CD4-positive, alpha-beta memory T cell (primary cell): ENCODE data around the gene KRT34. TPM values are rescaled to one million over a fixed set of nuclear protein-coding genes. Genes with fewer than 3 reads are reported as not detected.

Experiments used
- CTCF ChIA-PET: fragments of 350-600 bp; sonication (Branson Sonifier 250); formaldehyde crosslinking; loops from one replicate; lab custom pipeline; 2021; ENCODE audit warnings: inconsistent platforms; ENCODE audit not compliant: partially characterized antibody; lab: Charles Lee
- POLR2A ChIA-PET: fragments of 350-600 bp; sonication (Branson Sonifier 250); formaldehyde crosslinking; loops from one replicate; lab custom pipeline; 2021; ENCODE audit not compliant: partially characterized antibody; lab: Charles Lee
- DNase-seq, 5 donors: peaks; one replicate each; pipeline versions ENCODE4 v3.0.0 to v3.0.0-alpha.2; 2020 to 2022; ENCODE audit warnings: mixed read lengths in 1 of 5
- H3K27ac ChIP-seq: one replicate; pipeline ENCODE4 v1.7.0; 2013; ENCODE audit warnings: low read depth, low read length
- H3K27me3 ChIP-seq: 2 replicates; pipeline ENCODE4 v1.7.0; 2013; ENCODE audit warnings: mild to moderate bottlenecking, low read length, moderate library complexity; ENCODE audit not compliant: insufficient read depth
- H3K36me3 ChIP-seq: 2 replicates; pipeline ENCODE4 v1.7.0; 2013; ENCODE audit warnings: mild to moderate bottlenecking, low read length, moderate library complexity; ENCODE audit not compliant: insufficient read depth
- H3K4me1 ChIP-seq: 2 replicates; pipeline ENCODE4 v1.7.0; 2013; ENCODE audit warnings: mild to moderate bottlenecking, low read length, moderate library complexity; ENCODE audit not compliant: insufficient read depth
- H3K4me3 ChIP-seq, 2 donors: one replicate each; pipeline ENCODE4 v1.7.0; 2013; ENCODE audit warnings: low read length in 2 of 2, mild to moderate bottlenecking in 1 of 2
- H3K9me3 ChIP-seq, 2 donors: one replicate each; pipeline ENCODE4 v1.7.0; 2013; ENCODE audit warnings: low read length in 2 of 2, control low read depth in 1 of 2; ENCODE audit not compliant: control insufficient read depth in 1 of 2
- H3K27ac Mint-ChIP-seq, 7 donors: one replicate each; pipeline ENCODE4 v1.8.0; 2020 to 2021; ENCODE audit warnings: mixed read lengths in 7 of 7, mild to moderate bottlenecking in 6 of 7, inconsistent platforms in 3 of 7, moderate library complexity in 3 of 7
- H3K27me3 Mint-ChIP-seq, 2 donors: one replicate each; pipeline ENCODE4 v1.8.0; 2020 to 2021; ENCODE audit warnings: mixed read lengths in 2 of 2
- H3K36me3 Mint-ChIP-seq, 2 donors: one replicate each; pipeline ENCODE4 v1.8.0; 2020 to 2021; ENCODE audit warnings: mixed read lengths in 2 of 2, inconsistent platforms in 1 of 2, mild to moderate bottlenecking in 1 of 2
- H3K4me1 Mint-ChIP-seq, 4 donors: one replicate each; pipeline ENCODE4 v1.8.0; 2020 to 2021; ENCODE audit warnings: mixed read lengths in 4 of 4, mild to moderate bottlenecking in 1 of 4
- H3K4me3 Mint-ChIP-seq, 8 donors: one replicate each; pipeline ENCODE4 v1.8.0; 2020 to 2021; ENCODE audit warnings: mixed read lengths in 8 of 8, mild to moderate bottlenecking in 7 of 8, moderate library complexity in 6 of 8, inconsistent platforms in 3 of 8
- H3K9me3 Mint-ChIP-seq, 8 donors: one replicate each; pipeline ENCODE4 v1.8.0; 2020 to 2021; ENCODE audit warnings: mixed read lengths in 8 of 8, mild to moderate bottlenecking in 5 of 8, inconsistent platforms in 3 of 8, moderate library complexity in 1 of 8
- intact Hi-C: fragments of 100-400 bp; cut with micrococcal nuclease; formaldehyde crosslinking; loops from one replicate; pipeline ENCODE4 v1.15.1; 2023
- polyA plus RNA-seq, 2 donors: library from polyadenylated mRNA; unstranded; fragments of 300-500 nt; fragmentation: Illumina TruSeq; gene quantifications; one replicate each; pipeline ENCODE4 v1.2.3, GENCODE V29; 2021
- total RNA-seq, 2 experiments: library from RNA; stranded (reverse); gene quantifications; one replicate each; pipeline ENCODE4 v1.2.3, GENCODE V29; 2021

The KRT34 gene
- total and polyA plus RNA-seq, 4 experiments from 2014 or later = not detected

- H3K4me1 Mint-ChIP-seq = peaks cover 9 to 28% (median 13%) of the 10 kb centered on the region in 4 donors
- intact Hi-C loops = no loop called here
- H3K27ac ChIP-seq = no peak overlapping the region
- no peaks in the 10 kb centered on the region for H3K36me3 Mint-ChIP-seq
- ChIA-PET CTCF (interaction anchor here (1.2 kb wide), 1 partner anchor 9 kb away, joined by 3 read pairs; no protein-coding TSS in a partner anchor), POLR2A (no interaction called here)
- no peaks in the 10 kb centered on the region for H3K27me3 Mint-ChIP-seq
- H3K4me3 ChIP-seq = no peak overlapping the region
- no peaks in the 10 kb centered on the region for H3K9me3 ChIP-seq
- peaks cover 6% of the 10 kb centered on the region for H3K4me1 ChIP-seq
- no peak overlapping the region for H3K4me3 Mint-ChIP-seq
- H3K36me3 ChIP-seq = no peaks in the 10 kb centered on the region
- H3K9me3 Mint-ChIP-seq = peaks cover 0 to 2% (median 0%) of the 10 kb centered on the region in 8 donors
- H3K27me3 ChIP-seq = no peaks in the 10 kb centered on the region
- DNase-seq = peak in 1 of 5 donors; percentile 19
- H3K27ac Mint-ChIP-seq = peak overlapping the region in 1 of 7 donors; percentile 77
These were observed 13.1 kb downstream of the KRT34 start for GRCh38 chr17:41369023-41369422.

GRCh38 chr17:41367426-41368075 is 14.6 kb downstream of the KRT34 start:
- H3K9me3 ChIP-seq = no peaks in the 10 kb centered on the region
- no peaks in the 10 kb centered on the region for H3K27me3 ChIP-seq
- no peak overlapping the region for H3K4me3 ChIP-seq
- H3K27me3 Mint-ChIP-seq = no peaks in the 10 kb centered on the region
- H3K4me1 ChIP-seq = peaks cover 6% of the 10 kb centered on the region
- no peaks in the 10 kb centered on the region for H3K36me3 Mint-ChIP-seq
- intact Hi-C loops = no loop called here
- H3K27ac Mint-ChIP-seq = peak overlapping the region in 2 of 7 donors; percentile 12 to 43
- no peak overlapping the region for H3K4me3 Mint-ChIP-seq
- no peak for DNase-seq
- ChIA-PET POLR2A (no interaction called here), CTCF (interaction anchor here (0.7 kb wide), 1 partner anchor 45 kb away, joined by 3 read pairs; no protein-coding TSS in a partner anchor)
- no peaks in the 10 kb centered on the region for H3K36me3 ChIP-seq
- H3K27ac ChIP-seq = no peak overlapping the region
- peaks cover 9 to 36% (median 14%) of the 10 kb centered on the region in 4 donors for H3K4me1 Mint-ChIP-seq
- no peaks in the 10 kb centered on the region for H3K9me3 Mint-ChIP-seq

DNA sequence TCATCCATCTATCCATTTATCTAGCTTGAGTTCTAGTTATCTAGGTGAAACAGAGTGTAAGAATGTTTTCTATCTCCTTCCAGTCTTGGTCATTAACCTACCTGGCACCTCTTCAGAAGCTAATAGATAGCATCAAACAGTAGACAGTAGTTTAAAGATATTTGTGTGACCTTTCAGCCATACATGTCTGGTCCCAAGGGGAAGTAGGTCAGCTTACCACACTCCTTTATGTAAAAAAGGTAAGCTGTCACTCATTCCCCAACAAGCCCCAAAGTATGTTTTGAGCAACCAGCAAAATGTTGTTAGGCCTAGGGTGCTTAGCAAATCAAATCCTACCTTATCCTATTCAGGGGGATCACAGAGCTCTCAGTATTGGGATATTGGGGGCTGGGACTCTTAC is 16.0 kb downstream of the KRT34 start:
- ChIA-PET CTCF (no interaction called here), POLR2A (no interaction called here)
- H3K9me3 Mint-ChIP-seq = no peaks in the 10 kb centered on the region
- H3K27ac Mint-ChIP-seq = peak overlapping the region in 1 of 7 donors; percentile 25
- H3K27me3 Mint-ChIP-seq = no peaks in the 10 kb centered on the region
- Histone ChIP-seq H3K36me3 (no peaks in the 10 kb centered on the region), H3K4me3 (no peak overlapping the region), H3K27ac (no peak overlapping the region), H3K27me3 (no peaks in the 10 kb centered on the region), H3K4me1 (peaks cover 6% of the 10 kb centered on the region), H3K9me3 (no peaks in the 10 kb centered on the region)
- H3K36me3 Mint-ChIP-seq = no peaks in the 10 kb centered on the region
- DNase-seq = no peak
- no peak overlapping the region for H3K4me3 Mint-ChIP-seq
- intact Hi-C loops = no loop called here
- H3K4me1 Mint-ChIP-seq = peaks cover 9 to 36% (median 14%) of the 10 kb centered on the region in 4 donors

GRCh38 chr17:41363881-41364280 is 18.2 kb downstream of the KRT34 start:
- no peak overlapping the region for H3K4me3 Mint-ChIP-seq
- no peaks in the 10 kb centered on the region for H3K27me3 Mint-ChIP-seq
- H3K27ac Mint-ChIP-seq = peak overlapping the region in 4 of 7 donors; percentile 2 to 39 (median 10)
- ChIA-PET CTCF (no interaction called here), POLR2A (no interaction called here)
- intact Hi-C loops = no loop called here
- no peak for DNase-seq
- H3K4me1 Mint-ChIP-seq = peaks cover 7 to 22% (median 9%) of the 10 kb centered on the region in 4 donors
- Histone ChIP-seq H3K4me3 (no peak overlapping the region), H3K9me3 (no peaks in the 10 kb centered on the region), H3K4me1 (no peaks in the 10 kb centered on the region), H3K36me3 (no peaks in the 10 kb centered on the region), H3K27ac (no peak overlapping the region), H3K27me3 (no peaks in the 10 kb centered on the region)
- H3K36me3 Mint-ChIP-seq = no peaks in the 10 kb centered on the region
- no peaks in the 10 kb centered on the region for H3K9me3 Mint-ChIP-seq

GRCh38 chr17:41360296-41360995 is 21.7 kb downstream of the KRT34 start:
- ChIA-PET POLR2A (no interaction called here), CTCF (interaction anchor here (1.0 to 1.7 kb wide), 3 partner anchors 9 to 37 kb away, joined by 3 to 4 read pairs (median 3); partner anchors contain the start of gene KRT33A)
- no peaks in the 10 kb centered on the region for H3K9me3 ChIP-seq
- H3K4me1 Mint-ChIP-seq = peaks cover 3 to 17% (median 5%) of the 10 kb centered on the region in 4 donors
- DNase-seq = no peak
- peaks cover 0 to 1% of the 10 kb centered on the region in 2 donors for H3K27me3 Mint-ChIP-seq
- H3K36me3 ChIP-seq = no peaks in the 10 kb centered on the region
- peaks cover 0 to 6% (median 1%) of the 10 kb centered on the region in 8 donors for H3K9me3 Mint-ChIP-seq
- H3K4me1 ChIP-seq = no peaks in the 10 kb centered on the region
- intact Hi-C loops = no loop called here
- H3K4me3 ChIP-seq = no peak overlapping the region
- no peak overlapping the region for H3K4me3 Mint-ChIP-seq
- H3K27ac ChIP-seq = no peak overlapping the region
- H3K27ac Mint-ChIP-seq = no peak overlapping the region
- H3K36me3 Mint-ChIP-seq = peaks cover 0 to 4% of the 10 kb centered on the region in 2 donors
- no peaks in the 10 kb centered on the region for H3K27me3 ChIP-seq

- peaks cover 9% of the 10 kb centered on the region for H3K4me1 ChIP-seq
- Mint-ChIP-seq H3K4me3 (no peak overlapping the region), H3K27me3 (peaks cover 0 to 1% of the 10 kb centered on the region in 2 donors), H3K36me3 (peaks cover 0 to 4% of the 10 kb centered on the region in 2 donors), H3K9me3 (peaks cover 0 to 6% (median 3%) of the 10 kb centered on the region in 8 donors), H3K27ac (peak overlapping the region in 1 of 7 donors; percentile 66), H3K4me1 (peaks cover 8 to 17% (median 11%) of the 10 kb centered on the region in 4 donors)
- H3K27me3 ChIP-seq = no peaks in the 10 kb centered on the region
- no peaks in the 10 kb centered on the region for H3K36me3 ChIP-seq
- CTCF ChIA-PET = no interaction called here
- POLR2A ChIA-PET = interaction anchor here (0.6 kb wide), 1 partner anchor 30 kb away, joined by 3 read pairs; no protein-coding TSS in a partner anchor
- no peak overlapping the region for H3K4me3 ChIP-seq
- no peaks in the 10 kb centered on the region for H3K9me3 ChIP-seq
- no peak for DNase-seq
- intact Hi-C loops = no loop called here
- H3K27ac ChIP-seq = no peak overlapping the region
These were observed 27.6 kb downstream of the KRT34 start for GRCh38 chr17:41354536-41354935.
